ENCODE data around the gene SLC10A6.

DNA sequence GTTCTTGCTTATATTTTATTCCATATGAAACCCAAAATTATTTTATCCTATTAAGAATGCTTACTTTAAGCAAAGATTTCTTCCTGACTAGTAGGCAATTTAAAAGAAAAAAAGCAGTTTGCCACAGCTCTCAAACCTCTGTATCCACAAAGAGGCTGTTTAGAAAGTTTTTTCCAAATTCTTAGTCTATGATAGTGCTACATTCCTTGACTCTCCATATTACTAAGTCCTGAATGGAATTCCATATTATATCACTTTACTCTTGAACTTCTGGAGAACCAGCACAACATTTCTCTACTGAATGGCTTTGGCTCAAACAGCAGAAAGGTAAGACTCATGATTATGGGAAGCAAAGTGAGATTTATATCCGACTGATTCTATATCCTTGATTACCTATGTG, 8.3 kb downstream of the SLC10A6 start:
- no peak for TF ChIP-seq POLR2A (IDR thresholded peaks at IDR 0.05)
- TF ChIP-seq, protein P1, sequence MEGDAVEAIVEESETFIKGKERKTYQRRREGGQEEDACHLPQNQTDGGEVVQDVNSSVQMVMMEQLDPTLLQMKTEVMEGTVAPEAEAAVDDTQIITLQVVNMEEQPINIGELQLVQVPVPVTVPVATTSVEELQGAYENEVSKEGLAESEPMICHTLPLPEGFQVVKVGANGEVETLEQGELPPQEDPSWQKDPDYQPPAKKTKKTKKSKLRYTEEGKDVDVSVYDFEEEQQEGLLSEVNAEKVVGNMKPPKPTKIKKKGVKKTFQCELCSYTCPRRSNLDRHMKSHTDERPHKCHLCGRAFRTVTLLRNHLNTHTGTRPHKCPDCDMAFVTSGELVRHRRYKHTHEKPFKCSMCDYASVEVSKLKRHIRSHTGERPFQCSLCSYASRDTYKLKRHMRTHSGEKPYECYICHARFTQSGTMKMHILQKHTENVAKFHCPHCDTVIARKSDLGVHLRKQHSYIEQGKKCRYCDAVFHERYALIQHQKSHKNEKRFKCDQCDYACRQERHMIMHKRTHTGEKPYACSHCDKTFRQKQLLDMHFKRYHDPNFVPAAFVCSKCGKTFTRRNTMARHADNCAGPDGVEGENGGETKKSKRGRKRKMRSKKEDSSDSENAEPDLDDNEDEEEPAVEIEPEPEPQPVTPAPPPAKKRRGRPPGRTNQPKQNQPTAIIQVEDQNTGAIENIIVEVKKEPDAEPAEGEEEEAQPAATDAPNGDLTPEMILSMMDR (IDR thresholded peaks at IDR 0.05), result no peak

Measured in right lobe of liver (tissue), 4 donors.